Globus pallidus (tissue), 1 donor: ENCODE measurements around the gene MED23.
"Not testable (repeated sequence)": the region's sequence is repeated elsewhere in the genome, so short reads cannot be mapped to it uniquely, and the experiment has no call there.

Experiments used
- DNase-seq: peaks from one replicate; pipeline ENCODE4 v3.0.0-alpha.2; 2015; ENCODE audit warnings: low spot score

MED23 gene

DNA sequence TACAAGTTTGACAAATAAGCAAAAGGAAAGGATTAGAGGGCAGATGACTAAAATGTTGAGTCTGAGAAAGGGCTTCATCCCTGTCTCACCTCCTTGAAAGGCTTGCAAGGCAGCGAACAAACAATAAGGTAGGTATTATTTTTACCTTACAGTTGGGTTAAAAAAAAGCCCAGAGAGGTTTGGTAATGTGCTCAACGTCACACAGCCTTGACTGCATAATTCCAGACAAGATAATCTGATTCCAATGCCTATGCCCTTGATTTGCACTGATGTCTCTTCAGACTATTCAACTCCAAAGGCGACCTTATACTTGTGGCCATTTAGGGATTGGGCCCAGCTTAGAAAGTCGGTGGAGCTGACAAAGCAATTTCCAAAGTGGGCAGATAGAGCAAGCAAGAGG is 53.4 kb downstream of the MED23 start:
- no peak for DNase-seq

GRCh38 chr6:131574133-131574532 is 53.9 kb downstream of the MED23 start:
- no peak for DNase-seq

DNA sequence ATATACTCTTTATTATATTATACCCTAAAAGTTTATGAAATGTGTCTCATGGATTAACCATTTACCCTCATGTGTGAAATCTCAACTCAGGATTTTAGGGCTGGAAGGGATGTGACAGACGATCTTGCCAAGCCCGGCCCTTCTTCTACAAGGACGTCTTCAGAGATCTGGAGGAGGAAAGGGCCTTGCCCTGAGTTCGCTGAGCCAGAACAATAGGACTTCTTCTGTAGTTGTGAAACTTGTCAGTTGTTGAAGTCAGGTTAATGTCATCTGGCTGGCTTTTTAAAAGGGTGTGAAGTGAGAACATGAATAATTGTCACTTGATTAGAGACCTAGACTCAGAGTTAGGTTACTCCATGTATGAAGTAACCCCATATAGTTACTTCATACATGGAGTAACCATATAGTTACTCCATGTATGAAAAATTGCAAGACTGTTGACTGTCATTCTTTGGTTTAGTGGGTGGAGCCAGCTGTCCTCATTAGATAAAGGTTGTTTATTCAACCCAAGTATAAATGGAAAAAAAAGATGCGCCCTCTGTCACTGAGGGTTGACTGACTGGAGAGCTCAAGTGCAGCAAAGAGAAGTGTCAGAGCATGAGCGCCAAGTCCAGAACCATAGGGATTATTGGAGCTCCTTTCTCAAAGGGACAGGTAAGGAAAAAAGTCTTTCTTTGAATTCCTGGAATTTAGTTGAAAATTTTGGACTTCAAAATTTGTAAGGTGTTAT is 55.2 kb downstream of the MED23 start, which contains the start of gene ARG1:
Gene ARG1, plus strand, starts transcription at position 541 of the 730 bp plus-strand sequence. Its CDS starts 57 bp downstream, at position 598.
- no peak for DNase-seq

DNA sequence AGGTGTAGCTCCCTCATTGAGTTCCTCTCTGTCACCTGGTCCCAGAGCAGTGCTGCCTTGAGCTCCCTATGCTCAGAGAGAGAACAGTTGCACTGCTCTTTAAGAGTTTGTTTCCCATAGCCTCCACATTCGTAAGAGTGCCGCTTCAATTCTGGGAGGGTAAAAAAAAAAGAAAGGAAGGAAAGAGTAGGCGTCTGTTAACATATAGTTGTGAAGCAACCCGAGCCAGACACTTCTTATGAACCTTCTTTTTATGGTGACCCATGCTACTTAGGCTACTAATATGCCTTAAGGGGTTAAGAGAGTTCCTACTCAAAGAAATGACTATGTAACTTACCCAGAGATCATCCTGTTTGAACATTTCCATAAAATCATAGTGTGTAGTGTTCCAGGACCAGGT is 59.3 kb downstream of the MED23 start:
- DNase-seq, result no peak

DNA sequence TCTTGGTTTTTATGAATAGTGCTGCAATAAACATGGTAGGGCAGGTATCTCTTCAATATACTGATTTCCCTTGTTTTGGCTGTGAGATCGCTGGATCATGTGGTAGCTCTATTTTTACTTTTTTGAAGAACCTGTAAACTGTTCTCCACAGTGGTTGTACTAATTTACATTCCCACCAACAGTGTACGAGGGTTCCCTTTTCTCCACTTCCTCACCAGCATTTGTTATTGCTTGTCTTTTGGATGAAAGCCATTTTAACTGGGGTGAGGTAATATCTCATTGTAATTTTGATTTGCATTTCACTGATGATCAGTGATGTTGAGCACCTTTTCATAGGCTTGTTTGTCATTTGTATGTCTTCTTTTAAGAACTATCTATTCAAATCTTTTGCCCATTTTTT is 63.0 kb downstream of the MED23 start:
- no peak for DNase-seq

GRCh38 chr6:131561925-131562707 is 65.9 kb downstream of the MED23 start:
- no peak for DNase-seq

GRCh38 chr6:131558922-131559321 is 69.1 kb downstream of the MED23 start:
- DNase-seq, result no peak

- no peak for DNase-seq
Observed at GRCh38 chr6:131555992-131556391, 72.0 kb downstream of the MED23 start.

- no peak for DNase-seq
Observed at GRCh38 chr6:131552572-131552971, 75.5 kb downstream of the MED23 start.

GRCh38 chr6:131551902-131552301 is 76.1 kb downstream of the MED23 start:
- DNase-seq, result no peak

- no peak for DNase-seq
Observed at GRCh38 chr6:131549811-131550210, 78.2 kb downstream of the MED23 start.

DNA sequence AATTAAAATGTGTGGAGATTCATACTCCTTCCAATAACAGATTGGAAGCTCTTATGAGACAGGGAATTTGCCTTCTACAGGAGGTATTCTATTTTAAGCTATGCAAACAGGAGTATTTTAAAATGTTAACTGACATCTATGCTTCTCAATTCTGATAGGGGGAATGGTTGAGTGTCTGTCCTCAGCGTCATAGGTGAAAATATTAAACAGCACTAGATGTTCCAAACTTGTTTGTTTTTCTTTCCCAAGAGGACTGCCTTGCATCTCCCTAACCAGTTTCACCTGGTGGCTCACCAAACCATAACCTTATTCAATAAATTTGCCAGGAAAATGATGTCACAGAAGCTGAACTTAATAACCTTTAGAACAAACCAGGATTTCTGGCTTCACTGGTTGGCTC is 79.6 kb downstream of the MED23 start:
- no peak for DNase-seq

- DNase-seq, result no peak
Observed at GRCh38 chr6:131547488-131547887, 80.6 kb downstream of the MED23 start.

DNA sequence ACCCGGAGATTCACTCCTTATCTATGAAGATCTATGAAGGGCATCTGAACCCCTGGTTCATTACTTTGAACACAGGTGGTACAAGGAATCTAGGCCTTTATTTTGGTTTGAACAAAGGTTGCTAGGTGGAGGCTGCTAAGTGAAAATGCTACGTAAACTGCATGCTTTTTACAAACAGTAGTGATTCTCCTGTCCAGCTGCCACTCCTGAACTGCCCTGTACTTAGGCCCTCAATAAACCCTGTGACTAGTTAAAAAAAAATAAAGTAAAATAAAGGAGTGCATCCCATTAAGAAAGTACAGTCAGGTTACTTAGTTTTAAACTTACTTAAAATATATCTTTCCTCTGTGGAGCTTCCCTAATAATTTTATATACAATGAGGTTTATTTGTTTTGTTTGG is 82.7 kb downstream of the MED23 start:
- no peak for DNase-seq

DNA sequence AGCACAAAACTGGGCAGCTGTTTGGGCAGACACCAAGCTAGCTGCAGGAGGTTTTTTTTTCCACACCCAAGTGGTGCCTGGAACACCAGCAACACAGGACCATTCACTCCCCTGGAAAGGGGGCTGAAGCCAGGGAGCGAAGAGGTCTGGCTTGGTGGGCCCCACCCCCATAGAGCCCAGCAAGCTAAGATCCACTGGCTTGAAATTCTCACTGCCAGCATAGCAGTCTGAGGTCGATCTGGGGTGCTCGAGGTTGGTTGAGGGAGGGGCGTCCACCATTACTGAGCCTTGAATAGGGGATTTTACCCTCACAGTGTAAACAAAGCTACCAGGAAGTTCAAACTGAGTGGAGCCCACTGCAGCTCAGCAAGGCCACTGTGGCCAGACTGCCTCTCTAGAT is 89.4 kb downstream of the MED23 start:
- DNase-seq, result not testable (repeated sequence)

- no peak for DNase-seq
Observed at GRCh38 chr6:131532580-131533039, 95.4 kb downstream of the MED23 start.

DNA sequence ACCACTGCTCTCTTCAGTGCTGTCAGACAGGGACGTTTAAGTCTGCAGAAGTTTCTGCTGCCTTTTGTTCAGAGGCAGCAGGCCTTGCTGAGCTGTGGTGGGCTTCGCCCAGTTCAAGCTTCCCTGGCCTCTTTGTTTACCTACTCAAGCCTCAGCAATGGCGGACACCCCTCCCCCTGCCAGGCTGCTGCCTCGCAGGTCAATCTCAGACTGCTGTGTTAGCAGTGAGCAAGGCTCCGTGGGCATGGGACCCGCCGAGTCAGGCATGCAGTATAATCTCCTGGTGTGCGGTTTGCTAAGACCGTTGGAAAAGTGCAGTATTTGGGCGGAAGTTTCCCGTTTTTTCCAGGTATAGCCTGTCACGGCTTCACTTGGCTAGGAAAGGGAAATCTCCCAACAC is 96.4 kb downstream of the MED23 start:
- not testable (repeated sequence) for DNase-seq

- DNase-seq, result not testable (repeated sequence)
Observed at GRCh38 chr6:131530936-131531335, 97.1 kb downstream of the MED23 start.

DNA sequence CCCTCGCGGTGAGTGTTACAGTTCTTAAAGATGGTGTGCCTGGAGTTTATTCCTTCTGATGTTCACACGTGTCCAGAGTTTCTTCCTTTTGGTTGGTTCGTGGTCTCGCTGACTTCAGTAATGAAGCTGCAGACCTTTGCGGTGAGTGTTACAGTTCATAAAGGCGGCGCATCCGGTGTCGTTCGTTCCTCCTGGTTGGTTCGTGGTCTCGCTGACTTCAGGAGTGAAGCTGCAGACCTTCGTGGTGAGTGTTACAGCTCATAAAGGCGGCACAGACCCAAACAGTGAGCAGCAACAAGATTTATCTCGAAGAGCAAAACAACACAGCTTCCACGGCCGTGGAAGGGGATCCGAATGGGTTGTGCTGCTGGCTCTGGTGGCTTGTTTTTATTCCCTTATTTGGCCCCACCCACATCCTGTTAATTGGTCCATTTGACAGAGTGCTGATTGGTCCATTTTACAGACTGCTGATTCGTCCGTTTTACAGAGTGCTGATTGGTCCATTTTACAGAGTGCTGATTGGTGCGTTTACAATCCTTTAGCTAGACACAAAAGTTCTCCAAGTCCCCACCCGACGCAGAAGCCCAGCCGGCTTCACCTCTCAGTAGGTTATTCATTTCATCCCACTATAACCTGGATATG is 103.2 kb downstream of the MED23 start:
- no peak for DNase-seq

GRCh38 chr6:131523988-131524673 is 103.9 kb downstream of the MED23 start:
- peak; percentile 57 for DNase-seq
